H1 (cell line): ENCODE measurements around the gene CDC42BPB. TPM values are rescaled to one million over a fixed set of nuclear protein-coding genes. Genes with fewer than 3 reads are reported as not detected.

ENCODE experiments used
- CTCF ChIA-PET: fragments of 300-600 bp; sonication (Branson Sonifier 250); formaldehyde crosslinking; loops from one replicate; lab custom pipeline; 2021; ENCODE audit not compliant: partially characterized antibody; lab: Charles Lee
- POLR2A ChIA-PET: fragments of 300-600 bp; sonication (Branson Sonifier 250); formaldehyde crosslinking; loops from one replicate; lab custom pipeline; 2021; ENCODE audit warnings: inconsistent platforms; ENCODE audit not compliant: partially characterized antibody; lab: Charles Lee
- DNase-seq, 2 experiments: peaks; one replicate each; pipeline versions ENCODE4 v3.0.0 to v3.0.0-alpha.2; 2010 to 2022; ENCODE audit warnings: low spot score in 2 of 2, low read depth in 1 of 2, mixed read lengths in 1 of 2
- FAIRE-seq: peaks from 2 replicates; lab custom pipeline; 2011; peaks lifted over from hg19 to GRCh38; lab: Jason Lieb, UNC
- H2AFZ ChIP-seq: 2 replicates; pipeline ENCODE4 v1.8.1; 2012; ENCODE audit warnings: low read length, inconsistent platforms
- H2AK5ac ChIP-seq: 2 replicates; pipeline ENCODE4 v1.6.1; 2013; ENCODE audit warnings: low read depth, low read length
- H2BK120ac ChIP-seq: replicated peaks from 2 replicates; pipeline ENCODE3; 2013; ENCODE audit warnings: low read depth, low read length, inconsistent platforms
- H2BK12ac ChIP-seq: 2 replicates; pipeline ENCODE4 v1.6.1; 2013; ENCODE audit warnings: low read depth, low read length
- H2BK15ac ChIP-seq: 2 replicates; pipeline ENCODE4 v1.6.1; 2013; ENCODE audit warnings: low read length
- H2BK20ac ChIP-seq: 2 replicates; pipeline ENCODE4 v1.6.1; 2013; ENCODE audit warnings: low read length
- H2BK5ac ChIP-seq: 2 replicates; pipeline ENCODE4 v1.6.1; 2013; ENCODE audit warnings: low read depth, low read length
- H3K14ac ChIP-seq: 2 replicates; pipeline ENCODE4 v1.6.1; 2013; ENCODE audit warnings: inconsistent platforms; ENCODE audit not compliant: insufficient read length
- H3K18ac ChIP-seq: 2 replicates; pipeline ENCODE4 v1.6.1; 2013; ENCODE audit warnings: low read length; ENCODE audit errors: extremely low read depth
- H3K23ac ChIP-seq: 2 replicates; pipeline ENCODE4 v1.6.1; 2013; ENCODE audit warnings: inconsistent platforms; ENCODE audit not compliant: insufficient read length
- H3K23me2 ChIP-seq: 2 replicates; pipeline ENCODE4 v1.6.1; 2013; ENCODE audit warnings: low read depth, low read length
- H3K27ac ChIP-seq: 2 replicates; pipeline ENCODE4 v1.6.1; 2011; ENCODE audit warnings: low read depth, low read length, inconsistent platforms
- H3K27me3 ChIP-seq, 4 experiments: replicated peaks in 1 of 4; 1 replicate in 1 of 4; 2 replicates in 3 of 4; pipeline versions ENCODE4 v1.6.1 to v1.8.1; 2011 to 2013; ENCODE audit warnings: low read length in 3 of 4, mild to moderate bottlenecking in 3 of 4, inconsistent platforms in 2 of 4, mixed read lengths in 2 of 4, moderate library complexity in 1 of 4; ENCODE audit not compliant: control insufficient read depth in 3 of 4, insufficient read depth in 3 of 4; ENCODE audit errors: extremely low read depth in 1 of 4
- H3K36me3 ChIP-seq, 4 experiments: 2 replicates each; pipeline versions ENCODE4 v1.6.1 to v1.8.1; 2011 to 2013; ENCODE audit warnings: mild to moderate bottlenecking in 4 of 4, low read length in 3 of 4, moderate library complexity in 2 of 4, control low read depth in 1 of 4, inconsistent platforms in 1 of 4; ENCODE audit not compliant: insufficient read depth in 4 of 4, control insufficient read depth in 2 of 4
- H3K4ac ChIP-seq: replicated peaks from 2 replicates; pipeline ENCODE3; 2013; ENCODE audit warnings: low read length, low read depth, mixed read lengths, inconsistent platforms; ENCODE audit not compliant: insufficient read length
- H3K4me1 ChIP-seq, 4 experiments: replicated peaks in 1 of 4; 1 replicate in 1 of 4; 2 replicates in 3 of 4; pipeline versions ENCODE4 v1.6.1 to v1.8.1; 2011 to 2013; ENCODE audit warnings: low read length in 3 of 4, inconsistent platforms in 2 of 4, mixed read lengths in 1 of 4; ENCODE audit not compliant: insufficient read depth in 4 of 4, control insufficient read depth in 3 of 4
- H3K4me2 ChIP-seq, 2 experiments: 2 replicates each; pipeline versions ENCODE4 v1.6.1 to v1.8.1; 2011 to 2013; ENCODE audit warnings: low read depth in 2 of 2, low read length in 2 of 2, control low read depth in 1 of 2, inconsistent platforms in 1 of 2, mild to moderate bottlenecking in 1 of 2; ENCODE audit not compliant: insufficient read depth in 1 of 2
- H3K4me3 ChIP-seq, 4 experiments: fragments of 200-600, 300-600 bp in 1 of 4; sonication (generic), shearing (Covaris generic), sonication (Bioruptor Twin) in 1 of 4; 2 replicates each; pipeline versions ENCODE4 v1.5.1 to v1.8.1; 2011 to 2016; ENCODE audit warnings: low read length in 4 of 4, low read depth in 3 of 4, control low read depth in 2 of 4, inconsistent platforms in 2 of 4, mild to moderate bottlenecking in 2 of 4, mixed read lengths in 1 of 4, moderate library complexity in 1 of 4; ENCODE audit not compliant: insufficient read depth in 2 of 4; ENCODE audit errors: extremely low read depth in 1 of 4
- H3K56ac ChIP-seq: replicated peaks from 2 replicates; pipeline ENCODE3; 2013; ENCODE audit warnings: low read depth, mild to moderate bottlenecking, mixed read lengths, low read length, inconsistent platforms; ENCODE audit not compliant: insufficient read length
- H3K79me1 ChIP-seq: 2 replicates; pipeline ENCODE4 v1.6.1; 2013; ENCODE audit warnings: low read depth, low read length, control low read depth
- H3K79me2 ChIP-seq, 2 experiments: 2 replicates each; pipeline versions ENCODE4 v1.6.1 to v1.8.1; 2012 to 2013; ENCODE audit warnings: low read length in 2 of 2, mild to moderate bottlenecking in 2 of 2, inconsistent platforms in 1 of 2; ENCODE audit not compliant: insufficient read depth in 2 of 2, control insufficient read depth in 1 of 2
- H3K9ac ChIP-seq, 4 experiments: replicated peaks in 1 of 4; 1 replicate in 1 of 4; 2 replicates in 3 of 4; pipeline versions ENCODE4 v1.6.1 to v1.8.1; 2011 to 2013; ENCODE audit warnings: low read depth in 3 of 4, low read length in 3 of 4, control low read depth in 2 of 4, mild to moderate bottlenecking in 2 of 4, moderate library complexity in 2 of 4, inconsistent platforms in 1 of 4; ENCODE audit errors: extremely low read depth in 1 of 4
- H3K9me3 ChIP-seq, 2 experiments: 2 replicates each; pipeline versions ENCODE4 v1.6.1 to v1.8.1; 2012 to 2013; ENCODE audit warnings: mild to moderate bottlenecking in 2 of 2, moderate library complexity in 2 of 2, control low read depth in 1 of 2, inconsistent platforms in 1 of 2, low read depth in 1 of 2, low read length in 1 of 2, mixed read lengths in 1 of 2; ENCODE audit not compliant: insufficient read depth in 2 of 2
- H4K20me1 ChIP-seq, 2 experiments: replicated peaks in 1 of 2; 2 replicates each; pipeline versions ENCODE3 to v1.8.1; 2011 to 2013; ENCODE audit warnings: inconsistent platforms in 2 of 2, low read length in 2 of 2, mild to moderate bottlenecking in 1 of 2; ENCODE audit not compliant: insufficient read depth in 2 of 2, control insufficient read depth in 1 of 2
- H4K5ac ChIP-seq: 2 replicates; pipeline ENCODE4 v1.6.1; 2013; ENCODE audit warnings: low read length, low read depth, mixed read lengths, inconsistent platforms; ENCODE audit not compliant: insufficient read length
- H4K8ac ChIP-seq: 2 replicates; pipeline ENCODE4 v1.8.0; 2013; ENCODE audit warnings: mild to moderate bottlenecking, moderate library complexity, low read length, inconsistent platforms; ENCODE audit not compliant: insufficient read depth; ENCODE audit errors: extremely low read depth
- H4K91ac ChIP-seq: replicated peaks from 2 replicates; pipeline ENCODE3; 2013; ENCODE audit warnings: low read length, mixed read lengths, inconsistent platforms; ENCODE audit not compliant: insufficient read length
- BRCA1 ChIP-seq: IDR thresholded peaks from 2 replicates; pipeline ENCODE4 v1.6.1; 2012; ENCODE audit warnings: low read depth, low read length, improper control_type of control experiment
- CBX5 ChIP-seq: fragments of 300-800, 300-1000 bp; sonication (generic); IDR thresholded peaks from 2 replicates; pipeline ENCODE4 v1.7.1; 2016; ENCODE audit warnings: antibody characterized with exemption, low read length, low read depth
- E2F6 ChIP-seq: IDR thresholded peaks from 2 replicates; pipeline ENCODE4 v1.6.1; 2012; ENCODE audit warnings: inconsistent platforms
- EZH2 ChIP-seq: fragments of 200-600 bp; sonication (generic); IDR thresholded peaks from 2 replicates; pipeline ENCODE4 v1.7.1; 2012; ENCODE audit warnings: low read depth, mild to moderate bottlenecking, moderate library complexity, low read length, inconsistent platforms; ENCODE audit not compliant: severe bottlenecking
- FOSL1 ChIP-seq: IDR thresholded peaks from 2 replicates; pipeline ENCODE4 v1.6.1; 2011; ENCODE audit warnings: mild to moderate bottlenecking, low read depth, low read length, moderate library complexity; ENCODE audit not compliant: insufficient read depth
- KDM4A ChIP-seq: IDR thresholded peaks from one replicate; pipeline ENCODE4 v1.7.1; 2012; ENCODE audit warnings: low read depth, mild to moderate bottlenecking, moderate library complexity, low read length, inconsistent platforms; ENCODE audit not compliant: severe bottlenecking
- POLR2A ChIP-seq, 2 experiments: IDR thresholded peaks; 1 replicate in 1 of 2; 2 replicates in 1 of 2; pipeline ENCODE4 v1.6.1; 2011; ENCODE audit warnings: low read depth in 2 of 2, low read length in 2 of 2, mild to moderate bottlenecking in 2 of 2; ENCODE audit errors: control extremely low read depth in 1 of 2
- SUZ12 ChIP-seq: fragments of 200-600 bp; sonication (generic); IDR thresholded peaks from 2 replicates; pipeline ENCODE4 v1.6.1; 2012; ENCODE audit warnings: mild to moderate bottlenecking, inconsistent platforms, low read length, moderate library complexity, mixed read lengths
- TAF1 ChIP-seq: IDR thresholded peaks from 2 replicates; pipeline ENCODE4 v1.6.1; 2011; ENCODE audit warnings: mild to moderate bottlenecking, low read depth, low read length
- TAF7 ChIP-seq: optimal IDR thresholded peaks from 2 replicates; pipeline ENCODE3; 2011; ENCODE audit warnings: low read depth, mild to moderate bottlenecking, inconsistent platforms, low read length, moderate library complexity, borderline replicate concordance
- TBP ChIP-seq: IDR thresholded peaks from 2 replicates; pipeline ENCODE4 v1.6.1; 2011; ENCODE audit warnings: low read depth, low read length, improper control_type of control experiment
- TEAD4 ChIP-seq: IDR thresholded peaks from 2 replicates; pipeline ENCODE4 v1.6.1; 2012; ENCODE audit warnings: low read depth, low read length, inconsistent platforms, mixed read lengths
- WGBS, 2 experiments: shearing (Covaris generic) in 1 of 2; methylation state at CpG; one replicate each; pipeline versions ENCODE4 v1.1.6 to v1.1.7; 2013 to 2015; ENCODE audit warnings: low lambda C conversion rate in 2 of 2, mixed read lengths in 2 of 2, inconsistent platforms in 1 of 2, low coverage in 1 of 2, missing lambda C conversion rate in 1 of 2; ENCODE audit not compliant: insufficient replicate concordance in 2 of 2, insufficient coverage in 1 of 2, insufficient read length in 1 of 2; ENCODE audit errors: extremely low coverage in 1 of 2, missing lambda C conversion rate in 1 of 2; 5-methylcytosine and 5-hydroxymethylcytosine counted together
- polyA plus RNA-seq, 7 experiments: library from polyadenylated mRNA; depleted of rRNA in 3 of 7; stranded (reverse) in 5 of 7; unstranded in 2 of 7; fragments of >200 nt in 5 of 7; fragments of 200-250 nt in 2 of 7; gene quantifications; 1 replicate in 5 of 7; 2 replicates in 1 of 7; 4 replicates in 1 of 7; pipeline versions ENCODE4 v1.2.1 to v1.2.3, GENCODE V29; 2011 to 2013; ENCODE audit warnings: missing spikeins in 2 of 7, mixed read lengths in 2 of 7
- total RNA-seq: library from RNA; stranded (reverse); fragmentation: NEBNext Ultra II Directional; extraction: Animal tissue kit (Norgen Biotek cat#: 25700); gene quantifications from 2 replicates; pipeline ENCODE4 v1.2.1, GENCODE V29; 2021

CDC42BPB gene
- total and polyA plus RNA-seq, 2 of the 8 experiments (the other 6 are each of a cell fraction or from before 2014, with no cell fraction given): 51.2 to 88.2 TPM

GRCh38 chr14:102923201-102923924 is 134.0 kb downstream of the CDC42BPB start:
- H3K4me3 ChIP-seq: peak overlapping the region; percentile 22 to 56 (median 34); a peak in 7 of 8 replicates
- no peak overlapping the region for H2BK20ac ChIP-seq
- no peak overlapping the region for H2BK5ac ChIP-seq
- no peak overlapping the region for H2BK120ac ChIP-seq
- H3K4ac ChIP-seq: no peak overlapping the region
- H3K14ac ChIP-seq: no peak overlapping the region
- no peak overlapping the region for H3K56ac ChIP-seq
- CTCF ChIA-PET: interaction anchor here (0.6 to 2.7 kb wide), 8 partner anchors 138 to 584 kb away, joined by 3 to 17 read pairs (median 3); no protein-coding TSS in a partner anchor
- DNase-seq (no peak), FAIRE-seq (no peak)
- no peaks in the 10 kb centered on the region for H3K79me2 ChIP-seq
- H3K27ac ChIP-seq: no peak overlapping the region
- no peaks in the 10 kb centered on the region for H3K79me1 ChIP-seq
- H4K20me1 ChIP-seq: peaks cover 0 to 14% of the 10 kb centered on the region in 2 experiments
- no peak overlapping the region for H3K23ac ChIP-seq
- peaks cover 45% of the 10 kb centered on the region; the same call in 1 of the 2 replicates for H3K23me2 ChIP-seq
- H2BK15ac ChIP-seq: peak overlapping the region; percentile 88
- peak overlapping the region; percentile 63; the same call in 1 of the 2 replicates for H4K8ac ChIP-seq
- H3K4me1 ChIP-seq: peaks cover 5 to 22% (median 12%) of the 10 kb centered on the region in 4 experiments
- no peak overlapping the region for H3K9ac ChIP-seq
- H4K5ac ChIP-seq: no peak overlapping the region
- H2BK12ac ChIP-seq: no peak overlapping the region
- no peaks in the 10 kb centered on the region for H3K36me3 ChIP-seq
- H4K91ac ChIP-seq: no peak overlapping the region
- H2AK5ac ChIP-seq: no peak overlapping the region
- no peak overlapping the region; the same call in 1 of the 2 replicates for H2AFZ ChIP-seq
- H3K9me3 ChIP-seq: no peaks in the 10 kb centered on the region; a peak in 1 of 4 replicates
- peaks cover 24 to 66% (median 54%) of the 10 kb centered on the region in 4 experiments; a peak in 6 of 7 replicates for H3K27me3 ChIP-seq
- 33% methylated on average over 36 of the region's 53 CpGs; no CpG with 5 or more reads in 1 of the 2 experiments for WGBS, 2 experiments
- no peak overlapping the region; the same call in 1 of the 2 replicates for H3K18ac ChIP-seq
- peak overlapping the region; percentile 67 to 79 for H3K4me2 ChIP-seq
- POLR2A ChIA-PET: interaction anchor here (1.0 kb wide), 1 partner anchor 407 kb away, joined by 5 read pairs; no protein-coding TSS in a partner anchor
- no peak for TF ChIP-seq CBX5
- TF ChIP-seq TAF1: no peak
- no peak for TF ChIP-seq TBP
- TF ChIP-seq BRCA1: no peak
- TF ChIP-seq TAF7: no peak
- peak; percentile 86 for TF ChIP-seq EZH2
- TF ChIP-seq SUZ12: peak; percentile 70
- no peak for TF ChIP-seq FOSL1
- no peak for TF ChIP-seq POLR2A (IDR thresholded peaks at IDR 0.05; ENCODE audit: control extremely low read depth in 1 of 2, low read depth in 2 of 2, low read length in 2 of 2)
- TF ChIP-seq KDM4A: peak; percentile 73
- no peak for TF ChIP-seq TEAD4
- no peak for TF ChIP-seq E2F6
